Astrocyte of the spinal cord (primary cell): ENCODE results near the gene SPEG.

Source experiments
- DNase-seq: peaks from one replicate; pipeline ENCODE4 v3.0.0; 2011; ENCODE audit warnings: low read depth, low spot score
- H3K4me3 ChIP-seq: 2 replicates; pipeline ENCODE4 v1.5.1; 2011; ENCODE audit warnings: low read depth, mild to moderate bottlenecking, low read length, moderate library complexity
- CTCF ChIP-seq: IDR thresholded peaks from 2 replicates; pipeline ENCODE4 v1.5.1; 2012; ENCODE audit warnings: low read depth, mild to moderate bottlenecking, low read length, inconsistent platforms
- in situ Hi-C: cut with HindIII; loops from 2 replicates; pipeline ENCODE4 v1.10.0; 2017; ENCODE audit warnings: low sequenced_read_pairs

SPEG gene

GRCh38 chr2:219533930-219534661 lies 99.5 kb downstream of the SPEG start:
- in situ Hi-C loops, result no loop called here
- TF ChIP-seq CTCF, result no peak
- H3K4me3 ChIP-seq, result no peak overlapping the region
- DNase-seq, result no peak

DNA sequence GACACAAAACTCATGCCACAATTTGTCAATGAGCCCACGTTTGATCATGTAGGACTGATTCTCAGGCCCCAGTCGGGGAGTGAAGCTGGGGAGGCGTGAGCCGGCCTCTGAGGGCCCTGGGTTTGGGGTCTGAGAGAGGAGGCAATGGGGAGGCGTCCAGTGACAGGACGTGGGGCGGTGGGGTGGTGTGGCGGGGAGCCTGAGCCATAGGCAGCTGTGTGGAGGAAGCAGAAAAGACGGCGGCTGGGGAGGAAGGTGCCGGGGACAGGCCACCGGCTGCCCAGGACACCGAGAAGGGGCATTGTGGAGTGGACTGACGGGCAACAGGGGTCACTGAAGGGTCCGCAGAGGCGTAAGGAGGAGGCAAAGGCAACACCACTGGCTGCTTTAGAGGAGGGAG lies 101.8 kb downstream of the SPEG start:
- no peak for TF ChIP-seq CTCF
- DNase-seq, result no peak
- in situ Hi-C loops, result no loop called here
- H3K4me3 ChIP-seq, result no peak overlapping the region

DNA sequence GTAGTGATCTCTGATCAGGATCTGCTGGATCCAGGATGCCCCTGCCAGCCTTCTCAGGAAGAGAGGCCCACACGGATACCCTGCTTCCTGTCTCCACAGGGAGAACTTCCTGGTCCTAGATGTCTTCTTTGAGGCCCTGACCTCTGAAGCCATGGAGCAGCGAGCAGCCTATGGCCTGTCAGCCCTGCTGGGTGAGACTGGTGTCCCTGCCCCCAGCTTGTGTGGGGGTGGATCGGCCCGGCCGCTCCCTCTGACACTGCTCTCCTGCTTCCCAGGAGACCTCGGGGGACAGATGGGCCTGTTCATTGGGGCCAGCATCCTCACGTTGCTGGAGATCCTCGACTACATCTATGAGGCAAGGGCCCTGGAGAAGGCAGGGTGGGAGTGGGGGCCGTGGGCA lies 102.3 kb downstream of the SPEG start:
- no peak for TF ChIP-seq CTCF
- in situ Hi-C loops, result no loop called here

DNA sequence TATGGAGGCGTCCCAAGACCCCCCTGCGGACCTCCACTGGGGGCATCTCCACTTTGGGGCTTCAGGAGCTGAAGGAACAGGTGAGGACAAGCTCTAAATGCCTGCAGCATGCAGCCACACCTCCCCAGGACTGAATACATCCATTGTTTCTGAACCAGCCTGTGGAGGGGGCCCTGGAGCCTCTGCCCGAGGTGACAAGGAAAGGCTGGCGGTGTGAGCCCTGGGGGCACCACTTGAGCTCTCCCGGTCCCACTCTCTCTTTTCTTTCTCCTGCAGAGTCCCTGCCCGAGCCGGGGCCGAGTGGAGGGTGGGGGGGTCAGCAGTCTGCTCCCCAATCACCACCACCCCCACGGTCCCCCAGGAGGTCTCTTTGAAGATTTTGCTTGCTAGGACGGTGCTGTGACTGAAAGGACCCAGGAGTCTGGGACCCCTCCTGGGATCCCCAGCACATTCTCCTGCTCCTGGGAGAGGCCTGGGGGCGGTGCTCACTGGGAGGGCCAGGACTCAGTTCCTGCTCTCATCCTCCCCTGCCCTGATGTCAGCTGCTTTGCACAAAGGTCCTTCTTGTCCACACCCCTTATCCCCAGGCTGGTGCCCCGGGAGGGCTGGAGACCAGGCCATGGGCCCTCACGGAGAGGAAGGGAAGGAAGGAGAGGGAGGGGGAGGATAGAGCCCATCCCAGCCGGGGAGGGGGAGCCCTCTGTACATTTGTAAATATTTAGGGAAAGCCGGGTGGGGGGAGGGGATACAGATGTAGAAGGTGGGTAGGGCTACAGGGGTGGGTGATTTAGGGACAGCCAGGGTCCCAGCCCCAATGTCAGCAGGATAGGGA lies 103.2 kb downstream of the SPEG start:
- no peak for TF ChIP-seq CTCF
- DNase-seq, result no peak
- in situ Hi-C loops, result no loop called here
- no peak overlapping the region for H3K4me3 ChIP-seq

More for the DNA sequence above, 102.3 kb downstream of the SPEG start:
- H3K4me3 ChIP-seq, result no peak overlapping the region
- no peak for DNase-seq

GRCh38 chr2:219538504-219538951 lies 103.9 kb downstream of the SPEG start:
- no peak for TF ChIP-seq CTCF
- DNase-seq, result peak; percentile 46
- in situ Hi-C loops, result no loop called here
- no peak overlapping the region for H3K4me3 ChIP-seq

- TF ChIP-seq CTCF, result no peak
- no peak for DNase-seq
- no peak overlapping the region for H3K4me3 ChIP-seq
- in situ Hi-C loops, result no loop called here
Observed at GRCh38 chr2:219538956-219539788, 104.5 kb downstream of the SPEG start.
